HCT116 (cell line): ENCODE results near the gene TNPO2. TPM values are rescaled to one million over a fixed set of nuclear protein-coding genes. Genes with fewer than 3 reads are reported as not detected.

Source experiments
- ATAC-seq: fragments of 200-7000 bp; cut with Tn5 transposase; 2 replicates; pipeline ENCODE4 v1.9.1; 2020; ENCODE audit warnings: mild to moderate bottlenecking, moderate library complexity
- BruUV-seq: library from RNA; stranded (reverse); fragments of 400-500 nt; replicated peaks from 2 replicates; lab custom pipeline; 2021; lab: Mats Ljungman, UMichigan
- CTCF ChIA-PET: fragments of 300-600 bp; sonication (Branson Sonifier 250); formaldehyde crosslinking; loops from one replicate; lab custom pipeline; 2021; ENCODE audit warnings: antibody characterized with exemption; lab: Charles Lee
- POLR2A ChIA-PET: fragments of 300-600, 350-600 bp; sonication (Branson Sonifier 250); formaldehyde crosslinking; loops from one replicate; lab custom pipeline; 2021; ENCODE audit warnings: antibody characterized with exemption; lab: Charles Lee
- RAD21 ChIA-PET, 2 experiments: fragments of 300-600 bp; sonication (Branson Sonifier 250); formaldehyde crosslinking; loops; one replicate each; lab custom pipeline; 2023; ENCODE audit warnings: low total read pairs in 2 of 2; ENCODE audit not compliant: uncharacterized antibody in 2 of 2, unreplicated experiment in 2 of 2, low non-redundant PET in 1 of 2; lab: Charles Lee
- DNase-seq: peaks from one replicate; pipeline ENCODE4 v3.0.0-alpha.2; 2010; ENCODE audit warnings: low read depth, low spot score
- H2AFZ ChIP-seq: fragments of 200-600 bp; shearing (Covaris generic), sonication (generic); 2 replicates; pipeline ENCODE4 v1.6.1; 2017; ENCODE audit warnings: low read depth, mixed run types, mixed read lengths, antibody characterized with exemption, low read length; ENCODE audit not compliant: poor library complexity, severe bottlenecking
- H3K27ac ChIP-seq: 2 replicates; pipeline ENCODE4 v1.5.1; 2012; ENCODE audit warnings: low read depth, low read length
- H3K27me3 ChIP-seq: fragments of 200-600 bp; sonication (generic); 2 replicates; pipeline ENCODE4 v1.6.1; 2016; ENCODE audit warnings: mixed run types, low read length, mixed read lengths; ENCODE audit not compliant: insufficient read depth
- H3K36me3 ChIP-seq, 2 experiments: fragments of 200-500 bp in 1 of 2; fragments of 200-600 bp in 1 of 2; sonication (Bioruptor generic) in 1 of 2; sonication (generic) in 1 of 2; 2 replicates each; pipeline versions ENCODE4 v1.5.1 to v1.6.1; 2014 to 2016; ENCODE audit warnings: low read length in 2 of 2, inconsistent platforms in 1 of 2, mixed read lengths in 1 of 2, mixed run types in 1 of 2; ENCODE audit not compliant: insufficient read depth in 2 of 2, control insufficient read depth in 1 of 2
- H3K4me1 ChIP-seq, 2 experiments: fragments of 200-600 bp in 1 of 2; sonication (generic) in 1 of 2; 2 replicates each; pipeline versions ENCODE4 v1.5.1 to v1.6.1; 2012 to 2017; ENCODE audit warnings: low read length in 2 of 2, inconsistent platforms in 1 of 2, mild to moderate bottlenecking in 1 of 2, mixed read lengths in 1 of 2, mixed run types in 1 of 2, moderate library complexity in 1 of 2; ENCODE audit not compliant: insufficient read depth in 2 of 2, control insufficient read depth in 1 of 2
- H3K4me2 ChIP-seq: fragments of 200-600 bp; sonication (generic); 2 replicates; pipeline ENCODE4 v1.6.1; 2017; ENCODE audit warnings: mixed run types, low read length, mixed read lengths
- H3K4me3 ChIP-seq, 2 experiments: fragments of 200-600 bp in 1 of 2; sonication (generic) in 1 of 2; replicated peaks in 1 of 2; 2 replicates each; pipeline ENCODE4 v1.5.1; 2011 to 2016; ENCODE audit warnings: low read length in 2 of 2, control low read depth in 1 of 2, low read depth in 1 of 2, mild to moderate bottlenecking in 1 of 2, mixed read lengths in 1 of 2, mixed run types in 1 of 2
- H3K79me2 ChIP-seq: fragments of 200-600 bp; sonication (generic); 2 replicates; pipeline ENCODE4 v1.6.1; 2017; ENCODE audit warnings: mild to moderate bottlenecking, mixed run types, low read length, moderate library complexity, mixed read lengths; ENCODE audit not compliant: insufficient read depth
- H3K9ac ChIP-seq: fragments of 200-600 bp; sonication (generic); 2 replicates; pipeline ENCODE4 v1.6.1; 2016; ENCODE audit warnings: low read length, mixed read lengths
- H3K9me2 ChIP-seq: fragments of 200-600 bp; sonication (generic), shearing (Covaris generic); 2 replicates; pipeline ENCODE4 v1.6.1; 2017; ENCODE audit warnings: mixed run types, mild to moderate bottlenecking, moderate library complexity; ENCODE audit not compliant: insufficient read depth
- H3K9me3 ChIP-seq, 2 experiments: fragments of 200-500 bp in 1 of 2; fragments of 200-600 bp in 1 of 2; sonication (Bioruptor generic) in 1 of 2; sonication (generic) in 1 of 2; 2 replicates each; pipeline ENCODE4 v1.6.1; 2014 to 2017; ENCODE audit warnings: low read length in 2 of 2, mixed read lengths in 2 of 2, inconsistent platforms in 1 of 2, low read depth in 1 of 2, mild to moderate bottlenecking in 1 of 2, mixed run types in 1 of 2, moderate library complexity in 1 of 2; ENCODE audit not compliant: control insufficient read depth in 1 of 2, insufficient read depth in 1 of 2
- H4K20me1 ChIP-seq: fragments of 200-600 bp; sonication (generic), shearing (Covaris generic); 2 replicates; pipeline ENCODE4 v1.6.1; 2017; ENCODE audit warnings: mixed run types, mild to moderate bottlenecking, moderate library complexity; ENCODE audit not compliant: insufficient read depth
- ELF1 ChIP-seq: IDR thresholded peaks from 2 replicates; pipeline ENCODE4 v1.6.1; 2012; ENCODE audit warnings: low read depth, borderline replicate concordance
- EZH2 ChIP-seq: fragments of 200-600 bp; sonication (generic); IDR thresholded peaks from 2 replicates; pipeline ENCODE4 v1.6.1; 2017; ENCODE audit warnings: antibody characterized with exemption, mixed run types
- EZH2phosphoT487 ChIP-seq: fragments of 200-600 bp; IDR thresholded peaks from 2 replicates; pipeline ENCODE4 v1.6.1; 2018; ENCODE audit warnings: antibody characterized with exemption, borderline replicate concordance
- POLR2A ChIP-seq: IDR thresholded peaks from 2 replicates; pipeline ENCODE4 v1.7.0; 2011; ENCODE audit warnings: borderline replicate concordance; ENCODE audit not compliant: insufficient read depth, insufficient read length; ENCODE audit errors: extremely low read depth
- POLR2AphosphoS5 ChIP-seq: IDR thresholded peaks from 2 replicates; pipeline ENCODE4 v1.6.1; 2011; ENCODE audit warnings: mild to moderate bottlenecking, low read depth, low read length, moderate library complexity
- SP1 ChIP-seq: IDR thresholded peaks from 2 replicates; pipeline ENCODE4 v1.6.1; 2012; ENCODE audit warnings: low read depth
- YY1 ChIP-seq: IDR thresholded peaks from 2 replicates; pipeline ENCODE4 v1.6.1; 2011; ENCODE audit warnings: low read length, low read depth, moderate library complexity, mild to moderate bottlenecking; ENCODE audit not compliant: insufficient replicate concordance; ENCODE audit errors: extremely low read depth
- intact Hi-C: fragments of 100-400 bp; cut with micrococcal nuclease; formaldehyde crosslinking; loops from 2 replicates; pipeline ENCODE4 v1.10.0; 2022
- total RNA-seq: library from RNA; stranded (reverse); gene quantifications from one replicate; pipeline ENCODE4 v1.2.1, GENCODE V29; 2021; ENCODE audit not compliant: unreplicated experiment
- TF ChIP-seq, protein P1 (sequence below): IDR thresholded peaks from 2 replicates; pipeline ENCODE4 v1.6.1; 2012
- TF ChIP-seq, protein P2 (sequence below): IDR thresholded peaks from 2 replicates; pipeline ENCODE4 v1.6.1; 2012
- TF ChIP-seq, protein P3 (sequence below): IDR thresholded peaks from 2 replicates; pipeline ENCODE4 v1.6.1; 2012; ENCODE audit warnings: low read depth

TNPO2 gene
- total RNA-seq, 1 experiment from 2014 or later: 81.8 TPM

DNA sequence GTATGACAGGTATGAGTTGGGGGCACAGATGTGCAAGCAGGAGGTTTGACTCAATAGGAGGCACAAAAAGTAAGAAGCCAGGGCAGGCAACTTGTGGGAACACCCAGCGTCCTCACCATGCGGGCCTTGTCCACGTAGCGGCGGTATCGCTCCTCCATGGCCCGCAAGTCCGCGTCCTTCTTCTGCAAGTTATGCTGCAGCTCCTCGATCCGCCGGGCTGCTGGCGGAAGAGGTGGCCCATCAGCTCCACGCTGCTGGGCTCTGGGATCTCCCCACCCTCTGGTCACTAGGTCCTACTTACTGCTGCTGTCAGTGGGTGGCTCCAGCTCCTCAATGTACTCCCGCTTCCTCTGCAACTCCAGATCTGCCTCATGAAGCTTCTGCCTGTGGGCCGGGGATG lies 41.0 kb upstream of the TNPO2 start:
- Histone ChIP-seq H3K27ac (no peak overlapping the region), H3K36me3 (peaks cover 14 to 16% of the 10 kb centered on the region in 2 experiments), H3K9me3 (no peaks in the 10 kb centered on the region), H2AFZ (no peak overlapping the region), H4K20me1 (no peaks in the 10 kb centered on the region), H3K79me2 (no peaks in the 10 kb centered on the region), H3K4me1 (peaks cover 2 to 11% of the 10 kb centered on the region in 2 experiments; a peak in 2 of 4 replicates), H3K27me3 (no peaks in the 10 kb centered on the region), H3K4me3 (no peak overlapping the region), H3K4me2 (no peak overlapping the region), H3K9ac (no peak overlapping the region), H3K9me2 (no peaks in the 10 kb centered on the region)
- ChIA-PET POLR2A (interaction anchor here (5.4 kb wide), 1 partner anchor 29 kb away, joined by 98 read pairs; the partner anchor contains the start of gene JUNB), RAD21 (no interaction called here), CTCF (interaction anchor here (1.3 to 4.5 kb wide), 5 partner anchors 9 to 82 kb away, joined by 3 to 123 read pairs (median 35); partner anchors contain the start of genes HOOK2 and JUNB)
- ATAC-seq: no peak
- no TSS peak for BruUV-seq
- intact Hi-C loops: no loop called here
- DNase-seq: no peak
- TF ChIP-seq SP1 (no peak), EZH2phosphoT487 (no peak), POLR2A (no peak), ELF1 (no peak), YY1 (no peak), EZH2 (no peak), POLR2AphosphoS5 (no peak)
- TF ChIP-seq, protein P1, sequence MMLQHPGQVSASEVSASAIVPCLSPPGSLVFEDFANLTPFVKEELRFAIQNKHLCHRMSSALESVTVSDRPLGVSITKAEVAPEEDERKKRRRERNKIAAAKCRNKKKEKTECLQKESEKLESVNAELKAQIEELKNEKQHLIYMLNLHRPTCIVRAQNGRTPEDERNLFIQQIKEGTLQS: no peak
- TF ChIP-seq, protein P2, sequence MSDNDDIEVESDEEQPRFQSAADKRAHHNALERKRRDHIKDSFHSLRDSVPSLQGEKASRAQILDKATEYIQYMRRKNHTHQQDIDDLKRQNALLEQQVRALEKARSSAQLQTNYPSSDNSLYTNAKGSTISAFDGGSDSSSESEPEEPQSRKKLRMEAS: no peak
- TF ChIP-seq, protein P3, sequence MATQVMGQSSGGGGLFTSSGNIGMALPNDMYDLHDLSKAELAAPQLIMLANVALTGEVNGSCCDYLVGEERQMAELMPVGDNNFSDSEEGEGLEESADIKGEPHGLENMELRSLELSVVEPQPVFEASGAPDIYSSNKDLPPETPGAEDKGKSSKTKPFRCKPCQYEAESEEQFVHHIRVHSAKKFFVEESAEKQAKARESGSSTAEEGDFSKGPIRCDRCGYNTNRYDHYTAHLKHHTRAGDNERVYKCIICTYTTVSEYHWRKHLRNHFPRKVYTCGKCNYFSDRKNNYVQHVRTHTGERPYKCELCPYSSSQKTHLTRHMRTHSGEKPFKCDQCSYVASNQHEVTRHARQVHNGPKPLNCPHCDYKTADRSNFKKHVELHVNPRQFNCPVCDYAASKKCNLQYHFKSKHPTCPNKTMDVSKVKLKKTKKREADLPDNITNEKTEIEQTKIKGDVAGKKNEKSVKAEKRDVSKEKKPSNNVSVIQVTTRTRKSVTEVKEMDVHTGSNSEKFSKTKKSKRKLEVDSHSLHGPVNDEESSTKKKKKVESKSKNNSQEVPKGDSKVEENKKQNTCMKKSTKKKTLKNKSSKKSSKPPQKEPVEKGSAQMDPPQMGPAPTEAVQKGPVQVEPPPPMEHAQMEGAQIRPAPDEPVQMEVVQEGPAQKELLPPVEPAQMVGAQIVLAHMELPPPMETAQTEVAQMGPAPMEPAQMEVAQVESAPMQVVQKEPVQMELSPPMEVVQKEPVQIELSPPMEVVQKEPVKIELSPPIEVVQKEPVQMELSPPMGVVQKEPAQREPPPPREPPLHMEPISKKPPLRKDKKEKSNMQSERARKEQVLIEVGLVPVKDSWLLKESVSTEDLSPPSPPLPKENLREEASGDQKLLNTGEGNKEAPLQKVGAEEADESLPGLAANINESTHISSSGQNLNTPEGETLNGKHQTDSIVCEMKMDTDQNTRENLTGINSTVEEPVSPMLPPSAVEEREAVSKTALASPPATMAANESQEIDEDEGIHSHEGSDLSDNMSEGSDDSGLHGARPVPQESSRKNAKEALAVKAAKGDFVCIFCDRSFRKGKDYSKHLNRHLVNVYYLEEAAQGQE: no peak
